SJSA1 (cell line): ENCODE measurements around the gene RGP1. TPM values are rescaled to one million over a fixed set of nuclear protein-coding genes. Genes with fewer than 3 reads are reported as not detected.

Experiments used
- DNase-seq, 2 experiments: peaks; one replicate each; pipeline ENCODE4 v3.0.0-alpha.2; 2015 to 2020; ENCODE audit warnings: low spot score in 2 of 2, low read depth in 1 of 2
- H3K27ac ChIP-seq: fragments of 250-450 bp; sonication (Bioruptor Pico); 2 replicates; pipeline ENCODE4 v1.5.1; 2020; ENCODE audit warnings: mild to moderate bottlenecking, moderate library complexity
- H3K27me3 ChIP-seq: fragments of 250-450 bp; sonication (Bioruptor Pico); replicated peaks from 2 replicates; pipeline ENCODE4 v1.5.1; 2020; ENCODE audit warnings: mild to moderate bottlenecking, moderate library complexity
- H3K36me3 ChIP-seq: fragments of 250-450 bp; sonication (Bioruptor Pico); 2 replicates; pipeline ENCODE4 v1.5.1; 2020; ENCODE audit warnings: mild to moderate bottlenecking
- H3K4me1 ChIP-seq: fragments of 250-450 bp; sonication (Bioruptor Pico); replicated peaks from 2 replicates; pipeline ENCODE4 v1.6.1; 2021; ENCODE audit warnings: mild to moderate bottlenecking
- H3K4me3 ChIP-seq: fragments of 250-450 bp; sonication (Bioruptor Pico); 2 replicates; pipeline ENCODE4 v1.5.1; 2020; ENCODE audit warnings: mild to moderate bottlenecking
- H3K9me3 ChIP-seq: fragments of 250-450 bp; sonication (Bioruptor Pico); replicated peaks from 2 replicates; pipeline ENCODE4 v1.5.1; 2020; ENCODE audit warnings: mild to moderate bottlenecking
- total RNA-seq: library from RNA; depleted of rRNA; stranded (reverse); fragments of >200 nt; shearing (Covaris generic); gene quantifications from 2 replicates; pipeline ENCODE4 v1.2.3, GENCODE V29; 2014

The RGP1 gene
- total RNA-seq, 1 experiment from 2014 or later: 7.4 TPM

DNA sequence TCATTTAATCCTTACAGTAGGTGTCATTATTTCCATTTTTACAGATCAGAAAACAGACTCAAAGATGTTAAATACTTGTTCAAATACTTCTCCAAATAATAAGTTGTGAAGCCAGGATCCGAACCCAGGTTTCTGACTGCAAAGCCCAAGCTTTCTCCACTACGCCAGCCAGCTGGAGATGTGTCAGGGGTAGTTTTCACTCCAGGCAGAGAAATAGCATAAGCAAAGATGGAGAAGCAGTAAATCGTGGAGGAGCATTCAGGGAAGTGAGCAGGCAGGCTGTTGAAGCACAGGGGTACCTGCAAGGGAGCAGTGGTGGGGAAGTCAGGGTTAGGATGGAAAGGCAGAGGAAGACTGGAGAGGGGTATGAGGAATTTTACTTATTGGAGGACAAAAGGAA lies 20.0 kb upstream of the RGP1 start:
- Histone ChIP-seq H3K27ac (peak overlapping the region; percentile 67), H3K4me1 (peaks cover 53% of the 10 kb centered on the region), H3K9me3 (no peaks in the 10 kb centered on the region), H3K4me3 (peak overlapping the region; percentile 26), H3K36me3 (peaks cover 46% of the 10 kb centered on the region), H3K27me3 (no peaks in the 10 kb centered on the region)
- DNase-seq: no peak

DNA sequence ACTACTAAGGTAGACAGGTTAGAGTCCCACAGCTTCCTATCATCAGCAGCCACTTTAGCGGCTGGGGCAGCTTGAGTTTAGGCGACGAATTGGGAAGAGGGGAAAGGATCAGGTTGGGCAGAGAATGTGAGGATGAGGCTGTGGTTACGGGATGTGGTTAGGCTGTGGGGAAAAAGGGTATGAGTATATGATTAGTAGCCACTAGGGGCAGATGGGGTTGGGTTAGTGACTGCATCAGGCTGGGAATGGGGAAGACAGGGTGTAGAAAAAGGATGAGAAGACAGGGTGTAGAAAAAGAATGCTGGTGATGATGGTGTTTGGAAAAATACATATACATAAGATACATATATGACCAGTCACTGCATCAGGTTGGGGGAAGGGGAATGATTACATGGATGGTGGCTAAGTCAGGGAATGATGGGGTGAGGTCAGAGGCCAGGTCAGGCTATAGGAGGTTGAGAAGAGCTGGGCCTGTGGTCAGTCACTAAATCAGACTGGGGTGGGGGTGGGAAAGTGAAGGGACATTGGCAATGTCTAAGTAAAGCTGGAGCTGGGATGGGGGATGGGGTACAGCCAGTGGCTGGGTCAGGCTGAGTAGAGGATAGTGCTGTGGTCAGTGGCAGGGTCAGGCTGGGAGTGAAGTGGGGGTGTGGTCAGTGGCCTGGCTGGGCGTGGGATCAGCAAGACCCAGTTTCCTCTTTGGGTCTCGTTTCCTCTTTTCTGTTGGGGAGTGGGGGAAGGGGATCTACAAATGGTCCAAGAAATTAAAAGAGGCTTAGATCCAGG lies 19.2 kb upstream of the RGP1 start:
- H3K9me3 ChIP-seq: no peaks in the 10 kb centered on the region
- no peaks in the 10 kb centered on the region for H3K27me3 ChIP-seq
- peak overlapping the region; percentile 73 for H3K27ac ChIP-seq
- peaks cover 53% of the 10 kb centered on the region for H3K4me1 ChIP-seq
- peak; percentile 48 to 68 for DNase-seq
- H3K36me3 ChIP-seq: peaks cover 39% of the 10 kb centered on the region
- peak overlapping the region; percentile 26 for H3K4me3 ChIP-seq

DNA sequence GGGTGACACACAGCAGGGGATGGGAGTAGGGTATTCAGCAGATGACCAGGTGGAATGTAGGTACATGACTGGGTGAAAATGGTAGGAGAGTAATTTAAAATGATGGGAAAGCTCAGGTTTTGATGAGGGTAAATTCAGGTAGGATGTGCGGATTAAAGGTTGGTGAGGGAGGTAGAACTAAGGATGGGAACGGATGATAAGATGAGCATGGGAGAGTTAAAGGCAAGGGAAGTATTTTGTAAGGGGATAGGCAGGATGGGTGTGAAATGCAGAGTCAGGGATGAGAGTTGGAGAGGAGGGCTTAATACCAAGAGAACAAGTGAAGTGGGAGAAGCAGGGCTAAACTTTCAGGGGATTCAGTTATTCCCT lies 18.6 kb upstream of the RGP1 start:
- no peaks in the 10 kb centered on the region for H3K27me3 ChIP-seq
- H3K4me1 ChIP-seq: peaks cover 53% of the 10 kb centered on the region

DNA sequence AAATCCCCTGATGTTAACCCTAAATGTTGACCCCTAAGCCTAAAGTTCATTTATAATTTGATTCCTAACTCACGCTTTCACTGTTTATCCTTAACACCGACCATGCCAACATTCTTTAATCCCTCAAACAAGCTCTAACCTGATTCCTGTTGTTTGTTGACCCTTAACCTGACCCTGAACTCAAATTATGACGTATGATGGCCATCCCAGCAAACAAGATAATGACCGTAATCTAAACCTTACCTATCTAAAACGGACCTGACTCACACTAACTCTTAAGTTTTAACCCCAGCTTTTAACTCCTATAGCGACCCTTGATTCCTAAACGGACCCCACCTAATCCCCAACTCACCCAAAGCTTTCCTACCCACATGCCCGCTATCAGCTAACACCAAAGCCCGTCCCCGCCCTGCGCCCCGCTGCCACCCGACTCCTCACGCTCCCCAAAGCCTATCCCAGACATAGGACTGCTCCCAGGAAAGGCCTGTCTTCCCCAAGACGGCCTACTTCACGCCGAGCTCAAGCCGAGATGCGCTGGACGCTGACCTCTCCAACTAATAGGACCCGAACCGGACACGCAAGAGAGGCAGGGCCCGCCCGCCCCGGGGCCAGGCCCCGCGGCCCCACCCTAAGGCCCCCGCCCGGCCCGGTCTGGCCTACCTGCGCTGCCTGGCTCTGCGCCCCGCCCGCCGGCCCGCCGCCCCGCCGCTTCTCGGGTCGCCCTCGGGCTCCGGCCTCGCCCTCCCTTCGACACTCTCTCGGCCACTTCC lies 17.5 kb upstream of the RGP1 start:
- Histone ChIP-seq H3K4me3 (peak overlapping the region; percentile 52), H3K27ac (peak overlapping the region; percentile 73), H3K9me3 (no peaks in the 10 kb centered on the region), H3K4me1 (peaks cover 52% of the 10 kb centered on the region), H3K27me3 (no peaks in the 10 kb centered on the region), H3K36me3 (peaks cover 40% of the 10 kb centered on the region)
- DNase-seq: no peak

More for the DNA sequence above, 18.6 kb upstream of the RGP1 start:
- H3K27ac ChIP-seq: peak overlapping the region; percentile 73; the same call in 1 of the 2 replicates
- DNase-seq: no peak
- H3K9me3 ChIP-seq: no peaks in the 10 kb centered on the region
- H3K4me3 ChIP-seq: peak overlapping the region; percentile 52
- peaks cover 39% of the 10 kb centered on the region for H3K36me3 ChIP-seq

DNA sequence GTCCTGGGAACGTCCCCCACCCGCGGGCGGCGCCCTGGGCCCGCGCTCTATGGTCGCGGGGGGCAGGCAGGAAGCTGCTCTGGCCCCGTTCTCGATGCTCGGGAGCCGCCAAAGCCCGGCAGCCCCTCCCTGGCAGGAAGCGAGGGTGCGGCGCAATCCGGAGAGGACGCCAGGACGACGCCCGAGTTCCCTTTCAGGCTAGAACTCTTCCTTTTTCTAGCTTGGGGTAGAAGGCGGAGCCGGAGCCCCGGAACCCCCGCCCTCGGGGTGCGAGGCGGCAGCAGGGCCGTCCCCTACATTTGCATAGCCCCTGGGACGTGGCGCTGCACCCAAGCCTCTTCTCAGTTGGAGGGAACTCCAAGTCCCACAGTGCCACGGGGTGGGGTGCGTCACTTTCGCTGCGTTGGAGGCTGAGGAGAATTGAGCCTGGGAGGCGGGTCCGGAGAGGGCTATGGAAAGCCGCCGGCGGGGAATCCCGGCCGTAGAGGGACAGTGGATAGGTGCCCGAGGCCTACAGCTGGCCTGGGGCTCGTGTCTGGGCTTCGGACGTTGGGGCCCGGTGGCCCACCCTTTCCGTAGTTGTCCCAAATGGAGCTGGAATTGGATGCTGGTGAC lies 16.8 kb upstream of the RGP1 start, which contains the start of the genes CREB3 and TLN1:
TSS of gene CREB3 (plus strand) at position 482 of the 615 bp plus-strand sequence. CDS start at position 589, 107 bp downstream.
TSS of gene TLN1 (minus strand) at position 11 of the 615 bp plus-strand sequence. CDS start 6,501 bp downstream, outside the sequence.
- peak; percentile 96 to 97 for DNase-seq
- Histone ChIP-seq H3K4me1 (peaks cover 45% of the 10 kb centered on the region), H3K36me3 (peaks cover 40% of the 10 kb centered on the region)

DNA sequence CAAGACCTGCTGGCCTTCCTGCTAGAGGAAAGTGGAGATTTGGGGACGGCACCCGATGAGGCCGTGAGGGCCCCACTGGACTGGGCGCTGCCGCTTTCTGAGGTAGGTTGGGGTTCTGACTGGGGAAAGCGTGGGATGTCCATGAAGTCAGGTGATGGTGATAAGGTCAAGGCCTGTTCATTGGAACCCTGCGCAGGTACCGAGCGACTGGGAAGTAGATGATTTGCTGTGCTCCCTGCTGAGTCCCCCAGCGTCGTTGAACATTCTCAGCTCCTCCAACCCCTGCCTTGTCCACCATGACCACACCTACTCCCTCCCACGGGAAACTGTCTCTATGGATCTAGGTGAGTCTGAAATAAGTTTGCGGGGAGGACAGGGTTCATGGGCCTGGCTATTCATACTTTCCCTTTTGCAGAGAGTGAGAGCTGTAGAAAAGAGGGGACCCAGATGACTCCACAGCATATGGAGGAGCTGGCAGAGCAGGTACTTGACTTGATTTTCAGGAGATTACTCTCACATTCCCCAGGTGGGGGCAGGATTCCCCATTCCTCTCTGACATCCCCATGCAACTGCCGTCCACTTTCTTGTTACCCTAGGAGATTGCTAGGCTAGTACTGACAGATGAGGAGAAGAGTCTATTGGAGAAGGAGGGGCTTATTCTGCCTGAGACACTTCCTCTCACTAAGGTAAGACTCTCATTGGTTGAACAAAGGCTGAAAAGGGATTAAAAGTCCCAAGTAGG lies 16.1 kb upstream of the RGP1 start:
- Histone ChIP-seq H3K9me3 (no peaks in the 10 kb centered on the region), H3K27me3 (no peaks in the 10 kb centered on the region), H3K4me3 (peak overlapping the region; percentile 52), H3K36me3 (peaks cover 42% of the 10 kb centered on the region), H3K27ac (peak overlapping the region; percentile 73), H3K4me1 (peaks cover 39% of the 10 kb centered on the region)
- peak in 1 of 2 experiments; percentile 39 for DNase-seq

More for the DNA sequence above, 16.8 kb upstream of the RGP1 start, which contains the start of the genes CREB3 and TLN1:
- Histone ChIP-seq H3K27ac (peak within 1 kb of the TSS; percentile 73), H3K4me3 (peak within 1 kb of the TSS; percentile 52), H3K9me3 (no peaks in the 10 kb centered on the region), H3K27me3 (no peaks in the 10 kb centered on the region)

DNA sequence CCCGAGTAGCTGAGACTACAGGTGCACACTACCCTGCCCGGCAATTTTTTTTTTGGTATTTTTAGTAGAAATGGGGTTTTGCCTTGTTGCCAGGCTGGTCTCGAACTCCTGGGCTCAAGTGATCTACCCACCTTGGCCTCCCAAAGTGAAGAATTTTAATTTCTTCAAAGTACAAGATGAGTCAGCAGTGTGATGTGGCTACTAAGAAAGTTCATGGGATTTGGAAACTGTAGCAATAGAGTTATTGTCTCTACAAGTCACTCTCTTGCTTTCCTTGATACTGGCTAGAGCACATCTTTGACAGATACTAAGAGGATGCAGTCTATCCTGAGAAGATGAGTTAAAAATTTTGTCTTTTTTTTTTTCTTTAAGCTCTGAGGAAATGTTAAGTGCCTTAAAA lies 15.0 kb upstream of the RGP1 start:
- DNase-seq: no peak
- H3K27me3 ChIP-seq: no peaks in the 10 kb centered on the region
- H3K4me1 ChIP-seq: peaks cover 27% of the 10 kb centered on the region
- no peak overlapping the region for H3K4me3 ChIP-seq
- peaks cover 51% of the 10 kb centered on the region for H3K36me3 ChIP-seq
- H3K27ac ChIP-seq: no peak overlapping the region
- no peaks in the 10 kb centered on the region for H3K9me3 ChIP-seq

DNA sequence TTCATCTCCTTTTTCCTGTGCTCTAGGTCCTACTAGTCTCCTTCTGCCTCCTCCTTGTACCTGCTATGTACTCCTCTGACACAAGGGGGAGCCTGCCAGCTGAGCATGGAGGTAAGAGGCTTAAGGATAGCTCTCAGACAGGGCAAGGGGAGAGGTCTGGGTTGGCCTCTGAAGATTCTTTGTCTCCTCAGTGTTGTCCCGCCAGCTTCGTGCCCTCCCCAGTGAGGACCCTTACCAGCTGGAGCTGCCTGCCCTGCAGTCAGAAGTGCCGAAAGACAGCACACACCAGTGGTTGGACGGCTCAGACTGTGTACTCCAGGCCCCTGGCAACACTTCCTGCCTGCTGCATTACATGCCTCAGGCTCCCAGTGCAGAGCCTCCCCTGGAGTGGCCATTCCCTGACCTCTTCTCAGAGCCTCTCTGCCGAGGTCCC lies 12.9 kb upstream of the RGP1 start:
- Histone ChIP-seq H3K4me1 (peaks cover 9% of the 10 kb centered on the region), H3K36me3 (peaks cover 57% of the 10 kb centered on the region), H3K27ac (no peak overlapping the region), H3K27me3 (no peaks in the 10 kb centered on the region), H3K9me3 (no peaks in the 10 kb centered on the region), H3K4me3 (no peak overlapping the region)
- DNase-seq: peak; percentile 36 to 57

DNA sequence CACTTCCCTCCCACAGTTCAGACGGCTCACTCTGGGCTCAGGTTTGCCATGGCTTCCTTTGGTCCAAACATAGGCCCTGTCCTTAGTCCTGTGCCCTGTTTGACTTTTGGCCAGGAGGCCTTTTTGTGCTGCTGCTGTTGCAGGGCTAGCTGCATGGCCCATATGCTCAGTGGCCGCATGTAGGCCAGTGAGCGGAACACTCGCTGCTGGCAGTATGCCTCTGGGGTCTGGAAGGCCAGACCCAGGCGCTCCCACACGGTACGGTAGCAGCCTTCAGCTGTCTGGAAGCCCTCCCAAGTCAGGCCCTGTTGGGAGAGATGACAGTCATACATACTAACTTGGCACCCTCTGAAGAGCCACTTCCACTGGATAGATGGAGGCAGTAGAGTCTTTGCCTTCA lies 11.9 kb upstream of the RGP1 start:
- H3K27ac ChIP-seq: no peak overlapping the region
- H3K4me1 ChIP-seq: peaks cover 9% of the 10 kb centered on the region
- peaks cover 57% of the 10 kb centered on the region for H3K36me3 ChIP-seq
- H3K9me3 ChIP-seq: no peaks in the 10 kb centered on the region
- no peaks in the 10 kb centered on the region for H3K27me3 ChIP-seq
- DNase-seq: no peak
- no peak overlapping the region for H3K4me3 ChIP-seq

DNA sequence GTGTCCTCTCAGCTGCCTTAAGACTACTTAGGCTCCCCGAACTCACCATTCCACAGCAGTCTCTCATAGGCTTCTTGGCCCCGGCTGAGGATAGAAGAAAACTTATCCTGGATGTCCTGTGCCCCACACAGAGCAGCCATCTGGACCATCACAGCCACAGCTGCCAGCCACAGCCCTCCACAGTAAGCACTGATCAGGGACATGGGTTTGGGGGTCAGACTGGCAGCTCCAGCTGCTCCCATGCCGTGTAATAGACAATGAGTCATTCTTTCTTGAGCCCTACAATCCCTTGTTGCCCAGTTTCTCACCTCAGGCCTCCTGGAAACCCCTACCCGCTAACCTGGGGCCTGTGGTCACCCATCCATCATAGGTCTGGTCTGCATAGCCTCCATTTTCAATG lies 10.9 kb upstream of the RGP1 start:
- Histone ChIP-seq H3K4me1 (peaks cover 6% of the 10 kb centered on the region), H3K36me3 (peaks cover 63% of the 10 kb centered on the region), H3K4me3 (no peak overlapping the region), H3K9me3 (no peaks in the 10 kb centered on the region), H3K27me3 (no peaks in the 10 kb centered on the region), H3K27ac (no peak overlapping the region)
- no peak for DNase-seq

DNA sequence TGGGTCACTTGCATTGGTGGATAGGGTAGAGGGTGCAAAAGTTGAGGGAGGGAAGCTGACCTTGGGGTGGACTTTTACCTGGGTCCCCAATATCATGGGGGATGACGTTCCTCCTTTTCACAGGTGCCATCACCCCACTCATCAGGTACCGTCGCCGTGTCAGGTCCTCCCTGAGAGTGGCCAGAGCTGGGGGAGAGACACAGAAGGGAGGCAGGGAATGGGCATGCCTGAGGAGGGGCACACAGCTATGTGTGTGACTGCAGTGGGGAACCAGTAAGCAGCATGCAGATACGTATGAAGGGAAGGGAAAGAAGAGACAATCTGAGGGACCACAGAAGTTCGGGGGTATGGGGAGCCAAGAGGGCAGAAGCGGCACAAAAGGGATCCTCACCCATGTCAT lies 10.2 kb upstream of the RGP1 start:
- no peaks in the 10 kb centered on the region for H3K27me3 ChIP-seq
- no peaks in the 10 kb centered on the region for H3K4me1 ChIP-seq
- no peak overlapping the region for H3K27ac ChIP-seq
- no peak for DNase-seq
- H3K4me3 ChIP-seq: no peak overlapping the region
- no peaks in the 10 kb centered on the region for H3K9me3 ChIP-seq
- peaks cover 65% of the 10 kb centered on the region for H3K36me3 ChIP-seq

DNA sequence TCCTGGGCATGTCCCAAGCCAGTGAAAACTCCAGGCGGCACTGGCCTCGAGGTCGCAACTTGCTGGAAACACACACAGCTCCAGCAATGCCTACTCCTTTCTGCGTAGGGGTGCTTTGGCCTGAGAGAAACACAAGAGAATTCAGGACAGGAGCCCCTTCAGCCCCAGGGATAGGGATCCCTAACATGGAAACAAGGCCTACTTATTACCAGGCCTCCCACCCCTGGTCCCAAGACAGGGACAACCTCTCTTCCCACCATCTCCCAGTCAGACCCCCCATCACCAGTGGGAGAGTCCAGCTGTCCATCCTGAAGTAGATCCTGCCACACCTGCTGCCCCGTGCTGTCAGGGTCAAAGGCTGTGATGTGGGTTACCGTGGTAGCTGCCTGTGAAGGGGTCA lies 8.8 kb upstream of the RGP1 start:
- no peaks in the 10 kb centered on the region for H3K27me3 ChIP-seq
- no peak overlapping the region for H3K27ac ChIP-seq
- peaks cover 70% of the 10 kb centered on the region for H3K36me3 ChIP-seq
- no peaks in the 10 kb centered on the region for H3K9me3 ChIP-seq
- H3K4me1 ChIP-seq: no peaks in the 10 kb centered on the region
- DNase-seq: no peak
- no peak overlapping the region for H3K4me3 ChIP-seq

DNA sequence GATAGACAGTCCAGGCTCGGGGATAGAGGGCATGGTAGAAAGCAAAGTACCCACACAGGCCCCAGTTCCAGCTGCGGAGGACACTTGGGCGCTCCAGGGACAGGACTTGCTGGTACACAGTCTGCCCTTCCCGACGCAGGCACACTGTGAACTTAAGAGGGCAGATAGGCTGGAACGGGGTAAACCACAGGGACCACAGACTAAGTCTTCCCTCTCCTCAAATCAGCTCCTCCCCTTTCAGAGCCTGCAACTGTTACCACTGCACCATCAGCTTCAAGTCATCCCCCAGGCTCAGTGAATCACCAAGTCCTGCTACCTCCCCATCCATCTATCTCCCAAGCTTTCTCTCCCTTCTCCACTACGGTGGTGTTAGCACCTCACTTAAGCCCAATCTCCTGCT lies 7.3 kb upstream of the RGP1 start:
- no peak for DNase-seq
- H3K36me3 ChIP-seq: peaks cover 55% of the 10 kb centered on the region

More for the DNA sequence above, 7.3 kb upstream of the RGP1 start:
- Histone ChIP-seq H3K4me3 (no peak overlapping the region), H3K27me3 (no peaks in the 10 kb centered on the region), H3K27ac (no peak overlapping the region), H3K4me1 (peaks cover 6% of the 10 kb centered on the region; the same call in 1 of the 2 replicates), H3K9me3 (no peaks in the 10 kb centered on the region)
